GM12875 (cell line): ENCODE data around the gene PDE5A.

Source experiments
- H3K4me3 ChIP-seq: one replicate; pipeline ENCODE4 v1.5.1; 2011; ENCODE audit warnings: low read depth, low read length, control low read depth
- TF ChIP-seq, protein P1 (sequence below): IDR thresholded peaks from 2 replicates; pipeline ENCODE4 v1.5.1; 2011; ENCODE audit warnings: low read depth, mild to moderate bottlenecking, control low read depth, inconsistent platforms, low read length, moderate library complexity, borderline replicate concordance; ENCODE audit not compliant: insufficient read depth

The PDE5A gene

DNA sequence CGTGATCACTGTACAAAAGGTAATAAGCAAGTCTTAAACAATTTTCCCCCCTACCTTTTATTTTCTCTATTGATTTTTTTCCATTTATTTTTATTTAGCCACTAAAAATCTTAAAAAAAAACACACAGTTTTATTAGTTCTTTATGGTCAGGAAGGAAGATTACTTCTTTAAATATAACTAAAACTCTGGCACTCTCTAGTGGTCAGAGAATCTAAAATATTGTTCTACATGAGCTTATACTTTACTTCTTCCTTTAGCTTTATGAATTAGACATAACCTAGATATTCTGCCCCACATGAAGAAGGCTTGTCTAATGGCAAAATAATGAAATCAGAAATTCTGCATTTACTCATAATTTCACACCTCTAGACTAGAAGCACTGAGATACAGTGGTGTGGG, 135.2 kb downstream of the PDE5A start:
- H3K4me3 ChIP-seq: no peak overlapping the region
- TF ChIP-seq, protein P1, sequence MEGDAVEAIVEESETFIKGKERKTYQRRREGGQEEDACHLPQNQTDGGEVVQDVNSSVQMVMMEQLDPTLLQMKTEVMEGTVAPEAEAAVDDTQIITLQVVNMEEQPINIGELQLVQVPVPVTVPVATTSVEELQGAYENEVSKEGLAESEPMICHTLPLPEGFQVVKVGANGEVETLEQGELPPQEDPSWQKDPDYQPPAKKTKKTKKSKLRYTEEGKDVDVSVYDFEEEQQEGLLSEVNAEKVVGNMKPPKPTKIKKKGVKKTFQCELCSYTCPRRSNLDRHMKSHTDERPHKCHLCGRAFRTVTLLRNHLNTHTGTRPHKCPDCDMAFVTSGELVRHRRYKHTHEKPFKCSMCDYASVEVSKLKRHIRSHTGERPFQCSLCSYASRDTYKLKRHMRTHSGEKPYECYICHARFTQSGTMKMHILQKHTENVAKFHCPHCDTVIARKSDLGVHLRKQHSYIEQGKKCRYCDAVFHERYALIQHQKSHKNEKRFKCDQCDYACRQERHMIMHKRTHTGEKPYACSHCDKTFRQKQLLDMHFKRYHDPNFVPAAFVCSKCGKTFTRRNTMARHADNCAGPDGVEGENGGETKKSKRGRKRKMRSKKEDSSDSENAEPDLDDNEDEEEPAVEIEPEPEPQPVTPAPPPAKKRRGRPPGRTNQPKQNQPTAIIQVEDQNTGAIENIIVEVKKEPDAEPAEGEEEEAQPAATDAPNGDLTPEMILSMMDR: no peak

DNA sequence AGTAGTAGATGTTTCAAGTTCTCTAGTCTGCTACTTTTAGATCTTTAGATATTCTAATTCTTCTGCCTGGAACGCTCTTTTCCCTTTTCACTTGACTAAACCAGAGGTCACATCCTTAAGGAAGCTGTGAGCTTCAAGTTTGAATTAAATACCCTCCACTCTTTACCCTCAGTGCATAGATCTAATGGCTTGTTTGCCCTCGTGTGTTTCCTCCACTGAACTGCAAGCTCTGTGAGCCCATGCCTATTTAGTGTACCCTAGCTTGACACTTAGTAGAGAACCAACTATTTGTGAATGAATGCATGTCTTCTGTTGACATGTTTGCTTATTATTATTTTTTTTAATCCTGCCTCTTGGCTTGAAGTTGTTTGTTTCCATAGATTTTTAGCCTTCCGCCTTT, 138.3 kb downstream of the PDE5A start:
- TF ChIP-seq, protein P1: no peak; the same call in 1 of the 2 replicates
- no peak overlapping the region for H3K4me3 ChIP-seq

- TF ChIP-seq, protein P1: no peak
Observed at GRCh38 chr4:119489305-119489704, 139.3 kb downstream of the PDE5A start.

GRCh38 chr4:119480331-119480730, 148.3 kb downstream of the PDE5A start:
- H3K4me3 ChIP-seq: no peak overlapping the region
- TF ChIP-seq, protein P1: no peak

More at GRCh38 chr4:119489305-119489704, 139.3 kb downstream of the PDE5A start:
- no peak overlapping the region for H3K4me3 ChIP-seq

GRCh38 chr4:119479835-119480234, 148.8 kb downstream of the PDE5A start:
- TF ChIP-seq, protein P1: no peak

DNA sequence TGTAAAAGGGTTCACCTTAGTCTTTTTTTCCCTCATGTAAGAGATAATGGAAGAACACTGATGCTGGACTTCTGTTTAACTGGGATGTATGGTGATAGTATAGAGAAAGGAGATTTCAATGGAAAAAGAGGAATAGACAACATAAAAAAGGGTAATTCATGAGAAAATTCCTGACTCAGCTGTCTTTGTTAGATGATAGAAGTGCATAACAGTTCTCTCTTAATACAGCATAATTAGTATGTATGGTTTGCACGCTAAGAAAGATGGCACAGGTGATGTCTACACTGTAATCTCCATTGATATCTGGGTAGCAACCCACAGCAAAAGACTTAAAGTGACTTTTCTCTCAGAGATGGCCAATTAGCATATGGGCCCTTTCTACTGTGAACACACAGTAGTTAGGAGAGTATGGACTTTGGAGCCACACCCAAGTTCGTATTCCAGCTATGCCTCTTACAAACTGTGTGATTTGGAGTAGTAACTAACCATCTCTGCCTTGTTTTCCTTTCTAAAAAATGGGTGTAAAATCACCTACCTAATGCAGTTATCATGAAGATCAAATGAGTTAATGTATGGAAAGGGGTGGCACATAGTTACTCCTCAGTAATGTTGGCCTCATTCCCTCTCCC, 149.3 kb downstream of the PDE5A start:
- TF ChIP-seq, protein P1: no peak
- H3K4me3 ChIP-seq: no peak overlapping the region

More at GRCh38 chr4:119479835-119480234, 148.8 kb downstream of the PDE5A start:
- no peak overlapping the region for H3K4me3 ChIP-seq

DNA sequence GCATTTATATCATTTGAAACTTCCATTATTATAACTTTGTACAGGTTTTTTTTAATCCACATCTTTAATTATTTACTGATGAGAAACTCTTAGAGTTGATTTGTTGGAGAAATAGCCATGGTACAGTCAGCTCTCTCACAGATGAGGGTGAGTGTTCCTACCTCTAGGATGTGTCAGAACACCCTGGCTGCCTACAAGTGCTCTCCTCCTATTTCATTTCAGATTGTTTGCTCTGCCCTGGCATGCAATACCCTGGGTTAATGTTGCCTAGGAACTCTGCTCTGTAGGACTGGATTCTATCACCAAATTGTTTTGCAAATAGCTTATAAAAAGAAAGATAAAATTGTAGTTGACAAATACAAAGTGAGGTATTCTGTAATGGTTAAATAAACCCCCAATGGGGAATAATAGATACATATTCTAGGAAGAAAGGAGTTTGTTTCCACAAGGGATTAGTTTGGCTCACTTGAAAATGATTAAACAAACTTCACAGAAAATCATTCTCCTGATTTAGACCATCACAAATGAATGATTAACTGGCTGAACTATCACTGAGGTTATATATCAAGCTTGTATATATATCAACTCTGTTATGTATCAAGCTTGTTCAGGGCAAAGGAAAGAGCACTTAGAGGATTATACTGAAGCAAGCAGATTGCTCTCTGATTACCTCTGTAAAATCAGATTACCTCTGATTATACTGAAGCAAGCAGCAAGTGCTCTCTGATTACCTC, 150.0 kb downstream of the PDE5A start:
- H3K4me3 ChIP-seq: no peak overlapping the region
- TF ChIP-seq, protein P1: no peak
